HG03175 (cell line): ENCODE data around the gene RPN2.

ENCODE experiments used
- ATAC-seq: cut with Tn5 transposase; IDR thresholded peaks from one replicate; pipeline ENCODE4 v1.9.1; 2021; ENCODE audit warnings: mild to moderate bottlenecking, moderate library complexity; ENCODE audit not compliant: unreplicated experiment

The RPN2 gene

GRCh38 chr20:37261714-37262113 is 82.6 kb downstream of the RPN2 start, which contains the start of gene GHRH:
TSS of gene GHRH (minus strand) at chr20:37261814. CDS start at chr20:37256889, 4,925 bp downstream.
- ATAC-seq: no peak

- no peak for ATAC-seq
Observed at GRCh38 chr20:37262505-37262904, 83.4 kb downstream of the RPN2 start.

- ATAC-seq: no peak
Observed at GRCh38 chr20:37263686-37264085, 84.6 kb downstream of the RPN2 start.

- peak; percentile 41 for ATAC-seq
Observed at GRCh38 chr20:37265152-37265551, 86.0 kb downstream of the RPN2 start.

GRCh38 chr20:37266940-37267666 is 88.0 kb downstream of the RPN2 start:
- no peak for ATAC-seq

GRCh38 chr20:37267667-37268313 is 88.7 kb downstream of the RPN2 start:
- ATAC-seq: no peak

- peak; percentile 49 for ATAC-seq
Observed at GRCh38 chr20:37270576-37271420, 91.7 kb downstream of the RPN2 start.

GRCh38 chr20:37271421-37271768 is 92.3 kb downstream of the RPN2 start:
- ATAC-seq: no peak

- no peak for ATAC-seq
Observed at GRCh38 chr20:37273988-37274387, 94.9 kb downstream of the RPN2 start.

GRCh38 chr20:37274851-37275524 is 95.9 kb downstream of the RPN2 start:
- no peak for ATAC-seq

- peak; percentile 66 for ATAC-seq
Observed at GRCh38 chr20:37276494-37277252, 97.5 kb downstream of the RPN2 start.

GRCh38 chr20:37277253-37277593 is 98.1 kb downstream of the RPN2 start:
- ATAC-seq: no peak

- ATAC-seq: no peak
Observed at GRCh38 chr20:37278966-37279590, 99.9 kb downstream of the RPN2 start.

- ATAC-seq: no peak
Observed at GRCh38 chr20:37279820-37280219, 100.7 kb downstream of the RPN2 start.

- no peak for ATAC-seq
Observed at GRCh38 chr20:37280403-37280802, 101.3 kb downstream of the RPN2 start.

- no peak for ATAC-seq
Observed at GRCh38 chr20:37282556-37282955, 103.4 kb downstream of the RPN2 start.

- ATAC-seq: no peak
Observed at GRCh38 chr20:37283530-37284195, 104.5 kb downstream of the RPN2 start.

GRCh38 chr20:37284691-37285161 is 105.6 kb downstream of the RPN2 start:
- ATAC-seq: no peak

- ATAC-seq: no peak
Observed at GRCh38 chr20:37285664-37286374, 106.7 kb downstream of the RPN2 start.
